ENCODE measurements around the gene PIK3R2.

Gene PIK3R2

DNA sequence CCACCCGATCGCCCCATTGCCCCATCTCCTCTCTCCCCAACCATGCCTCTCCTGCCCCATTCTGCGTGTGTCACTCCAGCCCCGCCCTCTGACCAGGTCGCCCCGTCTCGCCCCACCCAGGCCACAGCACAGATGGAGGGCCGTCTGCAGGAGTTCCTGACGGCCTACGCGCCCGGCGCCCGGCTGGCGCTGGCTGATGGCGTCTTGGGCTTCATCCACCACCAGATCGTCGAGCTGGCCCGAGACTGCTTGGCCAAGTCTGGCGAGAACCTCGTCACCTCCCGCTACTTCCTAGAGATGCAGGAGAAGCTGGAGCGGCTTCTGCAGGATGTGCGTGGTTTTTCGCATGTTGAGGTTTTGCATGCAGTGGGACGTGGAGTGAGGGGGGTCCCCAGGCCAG lies 29.1 kb upstream of the PIK3R2 start:
- no peak for DNase-seq (ENCODE audit: low read depth)

DNA sequence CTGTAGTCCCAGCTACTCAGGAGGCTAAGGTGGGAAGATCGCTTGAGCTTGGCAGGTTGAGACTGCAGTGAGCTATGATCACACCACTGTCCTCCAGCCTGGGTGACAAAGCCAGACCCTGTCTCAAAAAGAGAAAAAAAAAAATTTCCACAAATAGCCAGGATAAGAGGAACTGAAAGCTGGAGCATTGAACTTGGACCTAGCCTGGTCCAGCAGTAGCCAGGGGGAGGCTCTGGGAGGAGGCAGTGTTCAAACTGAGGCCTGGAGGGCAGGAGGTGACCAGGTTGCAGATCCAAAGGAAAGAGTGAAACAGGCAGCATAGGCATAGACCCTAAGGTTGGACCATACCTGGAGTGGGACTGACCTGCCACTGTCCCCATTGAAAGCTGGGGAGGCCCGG lies 26.9 kb upstream of the PIK3R2 start:
- DNase-seq (ENCODE audit: low read depth): no peak

DNA sequence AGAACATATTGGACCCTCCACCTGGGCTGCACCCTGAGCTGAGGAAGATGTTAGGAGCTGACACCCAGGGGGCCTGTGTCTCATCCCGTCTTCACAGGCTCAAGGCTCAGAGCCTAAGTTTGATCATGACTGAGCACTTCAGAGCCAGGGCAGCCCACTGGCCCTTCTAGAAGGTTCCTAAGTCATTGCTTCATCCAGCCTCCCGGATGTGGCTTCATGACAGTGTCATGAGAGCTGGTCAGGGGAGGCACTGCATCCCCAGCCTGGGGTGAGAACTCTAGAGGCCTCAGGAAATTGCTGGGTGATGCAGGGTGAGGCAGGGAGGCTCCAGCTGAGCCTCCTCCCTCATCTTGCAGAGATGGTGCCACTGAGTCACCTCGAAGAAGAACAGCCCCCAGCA lies 24.9 kb upstream of the PIK3R2 start:
- DNase-seq (ENCODE audit: low read depth): no peak

DNA sequence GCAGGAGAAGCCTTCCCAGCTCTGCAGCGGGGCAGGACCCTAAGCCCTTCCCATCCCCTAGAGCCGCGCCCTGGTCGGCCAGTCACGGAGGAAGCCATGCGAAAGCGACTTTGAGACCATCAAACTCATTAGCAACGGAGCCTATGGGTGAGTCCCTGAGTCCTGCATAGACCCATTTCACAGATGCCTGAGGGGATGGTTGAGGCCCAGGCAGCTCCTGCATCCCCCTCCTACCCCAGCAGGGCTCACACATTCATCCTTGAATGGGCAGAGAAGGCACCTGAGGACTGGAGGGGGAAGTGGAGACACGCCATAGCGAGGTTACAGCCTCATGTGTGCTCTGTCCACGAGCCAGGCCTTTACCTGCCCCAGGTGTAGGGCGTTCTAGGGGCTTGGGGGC lies 24.2 kb upstream of the PIK3R2 start:
- DNase-seq (ENCODE audit: low read depth): no peak

DNA sequence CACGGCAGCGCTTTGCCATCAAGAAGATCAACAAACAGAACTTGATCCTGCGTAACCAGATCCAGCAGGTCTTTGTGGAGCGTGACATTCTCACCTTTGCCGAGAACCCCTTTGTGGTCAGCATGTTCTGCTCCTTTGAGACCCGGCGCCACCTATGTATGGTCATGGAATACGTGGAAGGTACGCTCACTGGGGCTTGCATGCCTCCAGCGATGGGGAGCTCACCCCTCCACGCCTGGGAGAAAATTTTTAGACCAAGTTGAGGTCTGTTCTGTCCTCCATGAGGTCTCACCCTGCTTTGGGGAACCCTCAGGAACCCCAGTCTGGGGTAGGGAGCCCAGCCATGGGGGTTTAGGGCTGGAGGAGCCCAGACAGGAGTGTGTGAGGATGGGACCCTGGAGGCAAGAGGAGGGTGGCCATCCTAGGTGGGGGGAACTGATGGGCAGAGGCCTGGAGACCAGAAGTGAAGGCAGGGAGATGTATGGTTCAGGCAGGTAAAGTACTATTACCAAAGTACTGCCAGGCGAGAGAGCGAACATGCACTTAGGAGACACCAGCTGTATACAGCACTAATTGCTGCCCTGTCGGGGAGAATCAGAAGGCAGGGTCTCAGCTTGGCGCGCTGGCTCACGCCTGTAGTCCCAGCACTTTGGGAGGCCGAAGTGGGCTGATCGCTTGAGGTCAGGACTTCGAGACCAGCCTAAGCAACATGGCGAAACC lies 22.3 kb upstream of the PIK3R2 start:
- no peak for DNase-seq (ENCODE audit: low read depth)

DNA sequence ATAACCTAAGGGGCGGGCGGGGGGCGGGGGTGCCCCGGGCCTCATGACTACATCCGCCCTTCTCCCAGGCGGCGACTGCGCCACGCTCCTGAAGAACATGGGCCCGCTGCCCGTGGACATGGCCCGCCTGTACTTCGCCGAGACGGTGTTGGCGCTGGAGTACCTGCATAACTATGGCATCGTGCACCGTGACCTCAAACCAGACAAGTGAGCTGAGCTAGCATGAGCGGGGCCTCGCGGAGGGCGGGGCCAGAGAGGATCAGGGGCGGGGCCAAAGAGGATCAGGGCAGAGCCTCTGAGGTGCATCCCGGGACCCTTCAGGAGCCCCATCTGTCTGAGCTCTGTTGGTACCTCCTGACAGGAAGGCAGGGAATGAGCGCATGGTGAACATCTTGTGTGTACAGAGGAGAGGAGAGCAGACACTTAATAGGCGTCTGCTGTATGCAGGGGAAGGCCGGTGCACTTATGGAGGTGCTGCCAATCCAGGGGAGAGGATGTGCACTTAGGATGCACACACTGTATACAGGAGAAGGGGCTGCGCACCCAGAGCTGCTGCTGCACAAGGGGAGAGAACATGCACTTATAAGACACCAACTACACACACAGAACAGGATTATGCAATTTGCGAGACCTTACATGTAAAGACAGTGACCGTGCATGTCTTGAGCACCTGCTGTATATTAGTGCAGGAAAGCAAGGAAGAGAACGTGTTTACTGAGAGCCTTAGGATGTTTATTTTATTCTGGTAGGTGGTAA lies 20.9 kb upstream of the PIK3R2 start:
- no peak for DNase-seq (ENCODE audit: low read depth)

DNA sequence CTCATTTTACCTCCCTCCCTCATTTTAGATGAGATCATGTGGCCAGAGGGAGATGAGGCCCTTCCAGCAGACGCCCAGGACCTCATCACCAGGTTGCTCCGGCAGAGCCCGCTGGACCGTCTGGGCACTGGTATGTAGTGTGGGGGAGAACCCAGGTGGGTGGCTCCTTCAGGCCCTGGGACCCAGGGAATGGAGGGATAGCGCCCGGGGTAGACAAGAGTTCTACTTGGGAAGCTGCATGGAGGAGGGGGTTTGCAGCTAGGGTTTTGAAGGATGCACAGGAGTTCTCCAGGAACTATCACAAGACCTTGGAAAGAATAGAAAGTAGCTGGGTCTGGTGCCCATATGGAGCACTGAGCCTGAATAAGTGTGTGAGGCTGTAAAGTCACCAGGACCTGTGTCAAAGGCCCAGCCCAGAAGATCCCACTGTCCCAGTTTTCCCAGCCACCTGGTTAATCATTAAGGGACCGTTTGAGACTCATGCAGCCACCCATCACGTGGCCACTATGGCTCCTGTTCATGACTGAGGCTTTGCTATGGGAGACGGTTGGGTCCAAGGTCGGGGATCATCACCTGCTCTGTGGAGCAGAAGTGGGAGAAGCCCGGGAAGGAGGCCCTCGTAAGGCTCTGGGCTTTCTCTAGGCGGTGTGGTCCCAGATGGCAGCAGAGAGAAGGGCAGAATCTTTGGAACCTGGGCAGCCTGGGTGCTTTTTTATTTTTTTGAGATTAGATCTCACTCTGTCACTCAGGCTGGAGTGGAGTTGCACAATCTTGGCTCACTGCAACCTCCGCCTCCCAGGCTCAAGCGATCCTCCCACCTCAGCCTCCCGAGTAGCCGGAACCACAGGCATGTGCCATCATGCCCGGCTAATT lies 17.0 kb upstream of the PIK3R2 start:
- DNase-seq (ENCODE audit: low read depth): no peak

DNA sequence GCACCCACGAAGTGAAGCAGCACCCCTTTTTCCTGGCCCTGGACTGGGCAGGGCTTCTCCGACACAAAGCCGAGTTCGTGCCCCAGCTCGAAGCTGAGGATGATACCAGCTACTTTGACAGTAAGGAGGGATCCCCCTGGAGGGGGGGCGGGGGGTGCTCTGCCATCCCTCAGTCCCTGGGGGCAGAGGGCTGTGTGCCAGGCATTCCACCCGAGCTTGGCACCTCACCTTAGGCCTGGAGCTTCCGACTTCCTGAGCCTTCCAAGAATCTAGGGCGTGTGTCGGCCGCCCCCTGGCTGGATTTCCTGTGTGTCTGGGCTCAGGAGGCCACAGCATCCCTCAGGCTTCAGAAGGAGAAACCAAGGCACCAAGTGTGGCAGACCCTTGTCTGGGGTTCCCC lies 15.7 kb upstream of the PIK3R2 start:
- no peak for DNase-seq (ENCODE audit: low read depth)

DNA sequence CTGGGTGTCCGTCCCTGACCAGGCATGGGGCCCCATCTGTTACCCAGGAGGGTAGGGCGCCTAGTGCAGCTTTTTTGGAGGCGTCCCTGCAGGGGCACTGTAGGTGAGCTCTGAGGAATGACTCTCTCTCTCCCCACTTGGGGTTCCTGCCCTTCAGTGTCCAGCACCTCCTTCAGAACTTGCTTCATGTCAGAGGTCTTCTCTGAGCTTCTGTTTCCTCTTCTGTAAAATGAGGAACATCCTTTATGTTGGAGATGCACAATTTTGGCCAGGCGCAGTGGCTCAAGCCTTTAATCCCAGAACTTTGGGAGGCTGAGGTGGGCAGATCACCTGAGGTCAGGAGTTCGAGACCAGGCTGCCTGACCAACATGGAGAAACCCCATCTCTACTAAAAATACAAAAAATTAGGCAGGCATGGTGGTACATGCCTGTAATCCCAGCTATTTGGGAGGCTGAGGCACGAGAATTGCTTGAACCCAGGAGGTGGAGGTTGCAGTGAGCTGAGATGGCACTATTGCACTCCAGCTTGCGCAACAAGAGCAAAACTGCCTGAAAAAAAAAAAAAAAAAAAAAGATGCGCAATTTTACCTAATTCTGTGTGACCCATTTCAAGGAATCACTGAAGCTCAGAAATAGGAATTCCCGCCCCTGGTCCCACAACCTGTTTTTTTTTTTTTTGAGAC lies 15.2 kb upstream of the PIK3R2 start:
- DNase-seq (ENCODE audit: low read depth): no peak

DNA sequence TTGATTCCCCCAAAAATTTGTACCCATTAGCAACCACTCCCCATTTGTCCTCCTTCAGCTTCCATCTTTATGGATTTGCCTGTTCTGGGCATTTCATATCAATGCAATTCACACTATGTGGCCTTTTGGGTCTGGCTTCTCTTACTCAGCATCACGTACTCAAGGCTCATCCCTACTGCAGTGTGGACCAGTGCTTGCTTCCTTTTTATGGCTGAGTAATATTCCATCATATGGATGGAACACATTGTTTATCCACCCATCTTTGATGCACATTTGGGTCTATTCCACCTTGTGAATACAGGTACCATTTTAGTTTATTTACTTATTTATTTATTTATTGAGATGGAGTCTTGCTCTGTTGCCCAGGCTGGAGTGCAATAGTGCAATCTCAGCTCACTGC lies 12.5 kb upstream of the PIK3R2 start:
- no peak for DNase-seq (ENCODE audit: low read depth)

DNA sequence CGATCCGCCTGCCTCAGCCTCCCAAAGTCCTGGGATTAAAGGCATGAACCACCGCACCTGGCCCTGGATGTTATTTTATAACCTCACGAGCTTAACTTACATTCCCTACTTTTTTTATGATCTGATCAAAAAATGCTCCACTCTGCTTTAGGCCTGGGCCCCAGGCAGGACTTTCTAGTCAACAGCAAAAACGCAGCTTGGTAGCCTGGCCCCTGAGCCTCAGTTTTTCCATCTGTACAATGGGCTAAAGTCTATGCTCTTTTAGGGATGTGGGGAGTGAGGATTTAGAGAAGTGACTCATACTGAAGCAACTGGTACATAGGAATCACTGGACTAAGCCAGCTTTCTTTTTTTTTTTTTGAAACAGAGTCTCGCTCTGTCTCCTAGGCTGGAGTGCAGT lies 11.9 kb upstream of the PIK3R2 start:
- no peak for DNase-seq (ENCODE audit: low read depth)

DNA sequence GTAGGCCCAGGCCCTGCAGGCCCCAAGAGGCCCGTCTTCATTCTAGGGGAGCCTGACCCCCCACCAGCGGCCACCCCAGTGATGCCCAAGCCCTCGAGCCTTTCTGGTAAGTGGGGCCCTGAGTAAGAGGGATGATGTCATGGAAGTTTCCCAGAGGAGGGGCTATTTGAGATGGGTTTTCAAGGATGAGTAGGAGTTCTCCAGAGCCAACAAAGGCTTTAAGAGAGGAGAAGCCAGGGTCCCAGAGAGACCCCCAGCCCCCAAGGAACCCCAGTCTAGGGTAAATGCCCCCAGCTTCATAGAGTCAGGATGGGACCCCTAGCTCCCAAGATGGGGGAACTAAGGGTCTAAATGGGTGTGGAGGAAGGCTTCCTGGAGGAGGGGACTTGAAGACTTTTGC lies 9.1 kb upstream of the PIK3R2 start:
- DNase-seq (ENCODE audit: low read depth): no peak

DNA sequence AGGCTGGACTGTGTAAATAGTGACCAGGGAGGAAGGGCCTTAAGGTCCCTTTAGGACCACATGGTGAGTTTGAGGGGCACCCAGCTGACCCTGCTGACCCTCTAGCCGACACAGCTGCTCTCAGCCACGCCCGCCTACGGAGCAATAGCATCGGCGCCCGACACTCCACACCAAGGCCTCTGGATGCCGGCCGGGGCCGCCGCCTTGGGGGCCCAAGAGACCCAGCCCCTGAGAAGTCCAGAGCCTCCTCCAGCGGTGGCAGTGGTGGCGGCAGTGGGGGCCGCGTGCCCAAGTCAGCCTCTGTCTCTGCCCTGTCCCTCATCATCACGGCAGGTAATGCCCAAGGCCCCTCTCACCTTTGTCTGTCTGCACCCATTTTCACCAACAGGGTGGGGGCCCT lies 8.6 kb upstream of the PIK3R2 start:
- DNase-seq (ENCODE audit: low read depth): no peak

DNA sequence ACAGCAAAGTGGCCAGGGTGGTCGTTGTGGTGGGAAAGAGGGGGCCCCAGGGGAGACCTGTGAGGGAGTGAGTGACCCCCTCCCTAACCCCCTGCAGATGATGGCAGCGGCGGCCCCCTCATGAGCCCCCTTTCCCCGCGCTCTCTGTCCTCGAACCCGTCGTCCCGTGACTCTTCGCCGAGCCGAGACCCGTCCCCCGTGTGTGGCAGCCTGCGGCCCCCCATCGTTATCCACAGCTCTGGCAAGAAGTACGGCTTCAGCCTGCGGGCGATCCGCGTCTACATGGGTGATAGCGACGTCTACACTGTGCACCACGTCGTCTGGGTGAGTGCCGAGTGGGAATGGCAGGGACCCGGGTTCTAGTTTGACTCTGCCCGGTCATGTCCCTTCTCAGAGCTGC lies 8.1 kb upstream of the PIK3R2 start:
- DNase-seq (ENCODE audit: low read depth): no peak

DNA sequence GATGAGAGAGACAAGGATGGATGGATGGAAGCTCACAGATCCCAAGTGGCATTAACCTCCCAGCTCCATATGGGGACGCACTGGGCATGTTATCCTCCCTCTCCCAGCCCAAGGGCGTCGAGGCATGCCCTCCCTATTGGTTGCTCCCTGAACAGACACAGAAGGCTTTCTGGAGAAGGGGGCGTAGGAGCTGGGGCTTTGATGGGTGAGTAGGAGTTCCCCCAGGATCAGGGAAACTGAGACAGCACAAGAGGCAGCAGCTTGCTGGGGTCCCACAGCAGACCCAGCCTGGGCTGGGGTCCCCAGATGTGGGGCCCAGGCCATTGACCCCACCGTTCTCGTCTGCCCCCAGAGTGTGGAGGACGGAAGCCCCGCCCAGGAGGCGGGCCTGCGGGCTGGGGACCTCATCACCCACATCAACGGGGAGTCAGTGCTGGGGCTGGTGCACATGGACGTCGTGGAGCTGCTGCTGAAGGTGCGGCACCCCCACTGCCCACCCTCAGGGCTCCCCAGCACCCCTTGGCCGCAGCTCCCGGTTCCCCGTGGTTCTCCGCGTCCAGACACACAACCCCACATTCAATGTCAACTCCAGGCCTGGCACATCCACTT lies 7.5 kb upstream of the PIK3R2 start:
- DNase-seq (ENCODE audit: low read depth): no peak

DNA sequence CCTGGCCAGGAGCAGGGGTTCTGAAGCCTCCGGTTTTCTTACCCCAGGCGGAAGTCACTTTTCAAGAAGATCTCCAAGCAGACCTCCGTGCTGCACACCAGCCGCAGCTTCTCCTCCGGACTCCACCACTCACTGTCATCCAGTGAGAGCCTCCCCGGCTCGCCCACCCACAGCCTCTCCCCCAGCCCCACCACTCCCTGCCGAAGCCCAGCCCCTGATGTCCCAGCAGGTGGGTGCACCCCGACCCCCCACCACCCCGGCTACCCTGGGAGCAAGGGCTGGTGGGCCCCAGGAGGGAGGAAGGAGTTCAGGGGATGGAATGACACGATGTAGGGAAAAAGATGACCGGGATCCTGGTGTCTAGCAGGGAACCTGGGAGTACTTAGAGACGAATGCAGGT lies 5.6 kb upstream of the PIK3R2 start:
- no peak for DNase-seq (ENCODE audit: low read depth)

DNA sequence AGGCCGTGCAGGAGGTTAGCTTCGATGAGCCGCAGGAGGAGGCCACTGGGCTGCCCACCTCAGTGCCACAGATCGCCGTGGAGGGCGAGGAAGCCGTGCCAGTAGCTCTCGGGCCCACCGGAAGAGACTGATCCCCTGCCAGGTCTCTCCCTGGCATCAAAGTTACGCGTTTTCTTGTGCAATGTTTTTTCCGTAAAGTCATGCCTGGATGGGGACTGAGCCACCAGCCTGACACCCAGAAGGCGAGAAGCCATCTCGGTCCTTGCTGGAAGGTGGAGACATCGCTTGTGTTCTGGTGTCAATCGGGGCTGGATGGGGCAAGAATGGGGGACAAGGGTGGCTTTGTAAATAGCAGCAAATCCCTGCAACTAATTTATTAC lies 3.4 kb upstream of the PIK3R2 start:
- no peak for DNase-seq (ENCODE audit: low read depth)

DNA sequence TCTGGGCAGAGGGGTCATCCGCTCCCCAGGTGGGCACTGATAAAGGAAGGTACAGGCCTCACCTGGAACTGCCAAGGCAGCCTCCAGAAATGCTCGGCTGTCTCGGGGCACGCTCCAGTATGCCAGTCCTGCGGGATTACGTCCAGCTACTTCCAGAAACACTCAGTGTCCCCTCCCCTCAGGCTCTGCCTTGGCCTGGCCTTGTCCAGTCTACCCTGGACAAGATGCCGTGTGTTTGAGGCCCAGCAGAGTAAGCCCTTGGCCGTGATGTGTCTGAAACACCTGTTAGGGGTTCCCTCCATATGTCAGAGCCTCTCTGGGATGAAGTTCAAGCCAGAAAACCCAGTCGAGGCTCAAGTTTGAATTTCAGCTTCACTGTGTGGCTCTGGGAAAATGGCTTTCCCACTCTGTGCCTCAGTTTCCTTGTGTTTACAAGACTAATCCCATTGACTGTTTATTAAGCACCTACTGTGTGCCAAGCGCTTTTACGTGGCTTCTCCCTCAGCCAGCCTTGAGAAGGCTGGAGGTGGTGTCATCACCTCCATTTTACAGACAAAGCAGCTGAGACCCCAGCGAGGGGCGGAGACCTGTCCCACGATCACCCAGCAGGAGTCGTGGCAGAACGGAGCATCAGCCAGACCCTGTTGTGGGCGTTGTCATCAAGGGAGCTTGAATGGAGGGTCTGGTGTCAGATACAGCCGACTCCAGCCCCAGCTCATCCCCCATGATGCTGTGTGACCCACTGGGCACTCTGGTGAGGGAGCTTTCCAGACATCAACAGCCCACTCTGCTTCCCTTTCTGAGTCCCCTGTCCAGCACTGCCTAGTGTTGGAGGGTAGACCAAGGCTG lies 2.0 kb upstream of the PIK3R2 start:
- no peak for DNase-seq (ENCODE audit: low read depth)

DNA sequence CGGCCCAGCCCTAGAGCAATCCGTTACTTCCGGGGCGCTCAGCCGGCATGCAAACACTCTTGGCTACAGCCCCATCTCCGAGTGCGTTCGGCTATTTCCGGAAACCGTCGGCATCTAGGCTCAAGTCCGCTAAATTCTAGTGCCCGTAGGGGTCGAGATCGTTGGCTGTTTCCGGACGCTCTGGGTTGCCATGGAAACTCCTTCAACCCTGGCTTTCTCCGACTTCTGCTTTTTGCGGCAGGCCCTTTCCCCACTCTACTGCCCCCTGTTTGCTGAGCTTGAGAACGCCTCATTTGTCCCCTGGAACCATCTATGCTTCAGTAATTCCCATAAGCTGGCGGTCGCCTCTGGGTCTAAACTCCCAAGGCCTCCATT lies 534 bp upstream of the PIK3R2 start:
- DNase-seq (ENCODE audit: low read depth): peak; percentile 88

DNA sequence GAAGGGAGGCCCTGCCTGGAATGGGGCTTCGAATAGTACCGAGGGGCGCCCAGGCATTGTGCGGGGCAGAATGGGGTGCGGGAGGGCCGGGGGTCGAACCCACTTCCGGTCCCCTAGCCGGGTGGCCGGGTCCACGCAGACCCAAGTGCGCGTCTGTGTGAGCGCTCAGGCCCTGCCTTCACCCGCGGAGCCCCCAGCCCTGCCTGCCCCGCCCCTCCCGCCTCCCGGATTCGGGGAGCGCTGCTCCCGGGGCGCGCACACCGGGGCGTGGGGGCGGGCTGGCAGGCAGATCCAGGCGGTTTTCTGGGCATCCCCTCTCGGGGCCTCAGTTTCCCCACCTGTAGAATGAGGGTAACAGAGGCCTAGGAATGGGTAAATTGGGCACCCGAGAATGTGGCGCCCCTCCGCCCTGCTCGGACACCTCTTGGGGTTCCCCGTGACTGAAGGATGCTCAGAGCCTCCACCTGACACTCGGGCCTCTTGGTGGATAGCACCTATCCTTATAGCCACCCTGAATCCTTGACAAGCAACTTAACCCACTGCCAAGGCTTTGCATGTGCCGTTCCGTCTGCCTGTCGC lies 682 bp downstream of the PIK3R2 start:
- DNase-seq (ENCODE audit: low read depth): no peak
